A549 (cell line): ENCODE data around the gene CELF6.

Experiments
- POLR2A ChIP-seq: IDR thresholded peaks from 2 replicates; pipeline ENCODE4 v1.6.1; 2012; ENCODE audit warnings: mild to moderate bottlenecking, low read length
- TF ChIP-seq, protein P1 (sequence below): fragments of >200 bp; sonication (Bioruptor Twin); formaldehyde crosslinking; IDR thresholded peaks from 3 replicates; pipeline ENCODE4 v1.5.1; 2016

DNA sequence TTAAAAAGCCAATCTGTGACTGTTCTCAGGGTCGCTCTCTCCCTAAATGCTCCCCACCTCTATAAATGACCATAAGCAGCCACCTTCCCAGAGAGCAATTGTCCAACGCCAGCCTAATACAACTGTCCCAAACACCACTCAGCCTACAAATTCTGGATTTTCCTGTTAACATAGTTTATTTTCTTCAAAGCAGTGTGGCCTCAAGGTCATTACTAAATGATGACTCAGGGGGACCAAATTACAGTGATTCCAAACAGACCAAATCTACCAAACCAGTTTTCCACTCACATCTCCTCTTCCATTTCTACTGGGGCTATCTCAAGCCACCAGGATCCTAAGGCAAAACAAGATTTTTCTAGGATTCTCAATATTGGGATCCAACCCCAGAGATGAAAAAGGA lies 33.3 kb upstream of the CELF6 start:
- TF ChIP-seq, protein P1, sequence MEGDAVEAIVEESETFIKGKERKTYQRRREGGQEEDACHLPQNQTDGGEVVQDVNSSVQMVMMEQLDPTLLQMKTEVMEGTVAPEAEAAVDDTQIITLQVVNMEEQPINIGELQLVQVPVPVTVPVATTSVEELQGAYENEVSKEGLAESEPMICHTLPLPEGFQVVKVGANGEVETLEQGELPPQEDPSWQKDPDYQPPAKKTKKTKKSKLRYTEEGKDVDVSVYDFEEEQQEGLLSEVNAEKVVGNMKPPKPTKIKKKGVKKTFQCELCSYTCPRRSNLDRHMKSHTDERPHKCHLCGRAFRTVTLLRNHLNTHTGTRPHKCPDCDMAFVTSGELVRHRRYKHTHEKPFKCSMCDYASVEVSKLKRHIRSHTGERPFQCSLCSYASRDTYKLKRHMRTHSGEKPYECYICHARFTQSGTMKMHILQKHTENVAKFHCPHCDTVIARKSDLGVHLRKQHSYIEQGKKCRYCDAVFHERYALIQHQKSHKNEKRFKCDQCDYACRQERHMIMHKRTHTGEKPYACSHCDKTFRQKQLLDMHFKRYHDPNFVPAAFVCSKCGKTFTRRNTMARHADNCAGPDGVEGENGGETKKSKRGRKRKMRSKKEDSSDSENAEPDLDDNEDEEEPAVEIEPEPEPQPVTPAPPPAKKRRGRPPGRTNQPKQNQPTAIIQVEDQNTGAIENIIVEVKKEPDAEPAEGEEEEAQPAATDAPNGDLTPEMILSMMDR: no peak
- TF ChIP-seq POLR2A: no peak
